Stimulated activated CD4-positive, alpha-beta T cell treated with anti-CD3 and anti-CD28 coated beads, Interleukin-12 subunit alpha, Interleukin-12 subunit beta, amount 100 ng/mL, for 48 hours (primary cell): ENCODE data around the gene PRKG2.

Experiments
- DNase-seq, 3 donors: peaks; one replicate each; pipeline ENCODE4 v3.0.0-alpha.2; 2020; ENCODE audit warnings: low read depth in 2 of 3, low spot score in 1 of 3

The PRKG2 gene

DNA sequence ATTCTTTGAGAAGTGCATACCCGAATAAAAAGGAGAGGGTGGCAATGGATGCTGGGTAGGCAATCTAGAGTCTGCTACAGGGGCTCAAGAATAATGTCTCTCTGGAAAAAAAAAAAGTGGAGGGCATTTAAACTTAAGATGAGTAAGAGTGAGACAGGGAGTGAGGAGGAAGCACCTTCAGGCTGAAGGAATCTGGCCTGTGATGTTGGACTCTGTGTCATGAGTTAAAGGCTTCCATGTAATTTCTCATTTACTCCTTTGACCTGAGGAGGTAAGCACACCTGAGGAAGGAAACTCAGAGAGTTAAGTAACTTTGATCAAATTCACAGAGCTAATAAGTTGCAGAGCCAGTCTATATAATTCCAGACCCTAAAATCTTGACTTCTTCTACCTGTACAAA, 3.2 kb upstream of the PRKG2 start:
- DNase-seq = no peak

DNA sequence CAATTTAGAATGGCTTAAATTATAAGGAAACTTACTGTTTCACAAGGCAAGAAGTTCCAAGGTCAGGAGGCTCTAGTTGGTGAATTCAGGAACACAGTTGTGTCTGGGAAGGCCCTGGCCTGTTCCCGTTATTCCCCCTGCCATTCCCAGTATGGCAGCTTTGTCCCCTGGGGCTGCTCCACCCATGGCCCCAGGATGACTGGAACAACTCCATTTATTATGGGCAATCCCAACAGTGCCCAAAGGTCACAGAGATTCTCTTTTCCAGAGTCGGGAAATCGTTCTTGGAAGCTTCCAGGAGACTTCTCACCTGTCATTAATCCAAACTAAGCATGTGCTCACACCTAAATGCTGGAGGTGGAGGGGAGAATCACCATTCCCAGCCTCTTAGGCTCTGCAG, 2.8 kb upstream of the PRKG2 start:
- DNase-seq = no peak

GRCh38 chr4:81215931-81216330, 909 bp upstream of the PRKG2 start:
- no peak for DNase-seq

DNA sequence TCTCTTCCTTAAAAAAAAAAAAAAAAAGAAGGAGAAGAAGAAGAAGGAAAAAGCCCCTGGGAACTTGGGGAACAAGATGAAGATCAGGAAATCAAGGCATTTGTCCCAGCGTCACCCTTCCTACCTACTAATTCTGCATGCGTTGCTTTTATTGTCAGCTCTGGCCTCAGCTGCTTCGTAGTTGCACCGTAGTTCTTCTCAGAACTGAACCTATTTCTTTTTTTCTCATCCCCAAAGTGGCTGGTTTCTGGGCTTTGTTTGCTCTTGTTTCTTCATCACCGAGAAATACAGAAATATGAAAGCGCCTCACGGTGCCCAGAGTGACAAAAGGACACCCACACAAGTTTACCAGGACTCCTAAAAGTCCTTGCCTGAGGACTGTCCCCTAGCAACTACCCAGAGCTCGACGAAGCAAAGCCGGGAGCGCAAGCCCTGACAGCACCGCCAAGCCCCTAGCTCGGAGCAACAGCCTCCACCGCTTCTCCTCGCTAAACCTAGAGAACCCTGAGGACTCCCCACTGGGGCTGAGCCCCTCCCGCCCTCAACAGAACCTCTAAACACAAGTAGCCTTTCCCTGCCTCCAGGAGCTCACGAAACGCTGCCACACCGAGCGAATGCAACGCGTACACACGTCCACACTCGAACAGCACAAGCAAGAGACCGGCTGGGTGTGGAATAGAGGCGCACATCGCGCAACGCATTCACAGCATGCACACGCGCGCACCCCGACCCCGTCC, 710 bp downstream of the PRKG2 start:
- no peak for DNase-seq

DNA sequence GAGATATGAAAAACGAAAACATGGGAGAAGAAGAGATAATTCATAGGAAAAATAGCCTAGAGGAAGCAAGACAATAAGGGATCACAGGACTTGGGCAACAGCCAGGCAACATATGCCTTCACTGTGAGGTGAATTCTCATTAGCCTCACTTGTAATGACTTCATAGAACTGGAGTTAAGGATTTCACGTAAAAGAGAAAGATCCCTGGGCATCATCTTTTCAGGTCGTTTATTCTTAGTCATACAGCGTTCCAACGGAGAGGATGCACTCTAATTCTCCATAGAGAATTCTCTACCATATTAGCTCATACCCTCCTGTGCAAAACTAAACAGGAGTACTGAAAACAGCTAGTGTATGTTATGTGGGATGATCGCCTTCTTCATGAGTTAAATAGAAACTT, 1.4 kb downstream of the PRKG2 start:
- DNase-seq = no peak

DNA sequence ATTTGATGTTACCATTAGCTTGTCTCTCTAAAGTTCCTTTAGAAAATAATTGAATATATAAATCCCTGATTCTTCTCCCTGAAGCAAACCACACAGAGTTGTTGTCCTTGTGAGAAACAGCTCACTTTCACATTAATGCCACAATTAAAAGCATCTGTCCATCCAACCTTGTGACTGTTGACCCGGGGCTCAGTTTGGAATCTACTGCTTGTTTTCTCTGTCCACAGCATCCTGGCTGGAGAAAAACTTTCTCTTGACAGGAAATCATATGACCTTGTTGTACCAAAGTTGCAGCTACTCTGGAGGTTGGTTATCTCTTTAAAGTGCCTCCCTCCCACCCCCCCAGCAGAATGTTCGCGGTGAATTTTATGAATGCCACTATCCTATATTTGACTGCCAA, 3.1 kb downstream of the PRKG2 start:
- no peak for DNase-seq

- no peak for DNase-seq
Observed at GRCh38 chr4:81207828-81208227, 7.2 kb downstream of the PRKG2 start.

DNA sequence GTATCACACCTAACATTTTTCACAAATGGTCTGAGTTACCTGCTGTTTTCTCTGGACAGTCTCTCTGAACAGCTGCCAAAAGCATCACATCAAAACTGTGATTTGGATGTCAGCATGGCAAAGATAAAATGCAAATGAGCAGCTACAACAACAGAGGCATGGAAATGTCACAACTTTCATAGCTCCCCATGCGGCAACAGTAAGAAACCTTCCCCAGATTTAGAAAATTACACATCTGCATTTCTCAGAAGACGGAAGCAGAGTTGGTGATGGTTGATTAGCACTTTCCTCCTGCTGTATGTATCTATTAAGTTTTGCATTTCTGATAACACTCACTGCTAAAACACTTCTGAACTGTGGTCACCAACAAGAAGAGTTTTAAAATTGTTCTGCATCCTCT, 9.7 kb downstream of the PRKG2 start:
- DNase-seq = no peak

GRCh38 chr4:81204571-81204970, 10.5 kb downstream of the PRKG2 start:
- no peak for DNase-seq

DNA sequence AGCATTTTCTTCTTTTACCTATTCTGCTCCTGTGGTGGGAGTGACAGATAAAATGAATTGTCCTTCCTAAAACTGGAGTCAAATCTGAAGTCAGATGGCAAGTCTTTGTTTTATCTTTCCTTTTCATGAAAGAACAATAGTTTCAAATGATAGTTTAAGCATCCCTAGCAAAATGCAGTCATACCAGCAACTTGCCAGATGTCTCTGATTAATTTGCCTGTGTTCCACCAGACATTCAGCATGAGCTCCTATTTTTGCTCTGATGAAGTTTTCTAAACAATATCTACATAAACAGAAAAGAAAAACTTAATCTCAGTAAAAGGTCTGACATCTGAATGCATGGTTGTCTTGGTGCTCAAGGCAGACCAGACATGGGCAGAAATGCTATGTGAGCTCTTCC, 15.2 kb downstream of the PRKG2 start:
- no peak for DNase-seq

DNA sequence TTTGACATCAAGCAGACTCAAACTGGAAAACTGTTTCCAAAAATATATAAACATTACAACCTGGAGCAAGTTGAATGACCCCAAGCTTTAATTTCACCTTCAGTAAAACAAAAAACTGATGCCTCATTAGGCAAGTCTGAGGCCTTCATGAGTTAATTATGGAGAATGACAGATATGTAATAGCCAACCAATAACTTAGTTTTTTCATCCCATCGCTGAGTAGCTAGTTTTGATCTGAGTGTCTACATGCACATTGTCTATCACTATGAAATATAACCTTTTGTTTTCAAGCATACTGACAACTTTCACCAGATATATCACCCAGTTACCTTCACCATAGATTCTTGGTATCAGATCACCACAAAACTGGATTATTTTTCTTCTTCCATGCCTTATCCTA, 16.4 kb downstream of the PRKG2 start:
- DNase-seq = no peak

DNA sequence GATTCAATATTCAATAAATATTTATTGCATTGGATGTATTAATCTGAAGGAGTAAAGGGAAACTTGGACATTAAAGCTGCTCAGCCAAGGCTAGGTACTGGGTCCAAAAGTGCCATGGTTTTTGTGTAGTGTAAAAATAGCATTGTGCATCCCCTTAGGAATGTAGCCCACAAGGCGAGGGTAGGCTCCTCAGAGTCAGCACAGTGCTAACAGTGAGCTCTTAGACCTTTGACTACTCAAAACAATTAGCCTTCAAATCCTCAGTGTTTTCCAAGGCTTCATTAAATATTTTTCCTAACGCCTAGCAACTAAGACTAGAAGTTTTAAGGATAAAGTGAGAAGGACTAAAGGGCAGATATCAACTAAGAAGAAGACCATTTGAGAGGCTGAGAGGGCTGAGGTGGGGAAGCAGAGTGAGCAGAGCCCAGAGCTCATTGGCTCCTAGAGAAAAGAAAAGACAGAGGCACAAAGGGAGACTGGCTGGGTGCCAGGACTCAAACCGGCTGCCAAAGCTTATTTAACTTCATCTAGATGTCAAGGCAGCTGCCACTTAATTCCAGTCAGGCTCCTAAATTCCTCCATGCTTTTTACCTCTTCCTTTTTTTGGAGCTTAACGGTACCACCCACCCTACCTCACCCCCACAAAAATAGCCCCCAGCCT, 17.0 kb downstream of the PRKG2 start:
- no peak for DNase-seq

GRCh38 chr4:81196126-81196650, 18.8 kb downstream of the PRKG2 start:
- no peak for DNase-seq

GRCh38 chr4:81195475-81195874, 19.5 kb downstream of the PRKG2 start:
- DNase-seq = no peak

DNA sequence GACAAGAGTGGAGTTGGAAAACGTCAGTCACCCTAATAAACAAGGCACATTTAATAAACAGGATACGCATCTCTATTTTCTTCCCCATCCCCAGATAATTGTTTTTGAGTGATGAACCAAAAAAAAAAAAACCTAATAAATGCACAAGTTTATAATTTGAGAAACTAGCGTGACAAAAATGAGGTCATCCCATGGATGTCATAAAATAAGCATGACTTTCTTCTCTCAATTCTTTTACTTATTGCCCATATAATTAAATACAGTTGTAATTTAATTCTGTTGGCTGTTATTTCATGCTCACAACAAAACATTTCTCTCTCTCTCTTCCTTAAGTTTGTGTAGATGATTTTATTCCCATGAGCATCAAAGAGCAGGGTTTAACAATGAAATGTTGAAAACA, 20.7 kb downstream of the PRKG2 start:
- no peak for DNase-seq

DNA sequence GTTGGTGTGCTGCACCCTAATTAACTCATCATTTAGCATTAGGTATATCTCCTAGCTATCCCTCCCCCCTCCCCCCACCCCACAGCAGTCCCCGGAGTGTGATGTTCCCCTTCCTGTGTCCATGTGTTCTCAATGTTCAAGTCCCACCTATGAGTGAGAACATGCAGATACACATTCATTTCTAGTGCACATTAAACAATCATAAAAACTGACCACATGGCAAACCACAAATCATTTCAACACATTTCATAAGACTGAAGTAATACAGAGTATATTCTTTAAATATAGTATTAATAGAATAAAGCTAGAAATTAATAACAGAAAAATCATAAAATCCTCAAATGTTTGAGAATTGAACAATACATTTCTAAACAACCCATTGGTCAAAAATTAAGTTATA, 34.1 kb downstream of the PRKG2 start:
- no peak for DNase-seq

DNA sequence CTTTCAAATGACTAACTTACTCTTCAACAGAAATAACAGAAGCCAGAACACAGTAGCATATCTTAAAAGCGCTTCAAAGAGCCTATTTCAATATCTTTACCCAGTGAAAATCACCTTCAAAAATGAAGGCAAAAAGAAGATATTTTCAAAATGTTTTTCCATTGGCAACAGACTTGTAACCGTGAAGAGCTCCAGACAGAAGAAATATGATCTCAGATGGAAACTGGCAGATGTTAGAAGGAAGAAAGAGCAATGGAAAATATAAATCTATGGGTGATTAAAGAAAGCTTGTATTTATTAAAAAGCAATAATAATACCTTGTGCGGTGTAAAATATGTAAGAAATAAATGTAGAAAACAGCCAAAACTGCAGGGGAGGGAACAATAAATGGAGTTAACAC, 35.7 kb downstream of the PRKG2 start:
- DNase-seq = no peak

DNA sequence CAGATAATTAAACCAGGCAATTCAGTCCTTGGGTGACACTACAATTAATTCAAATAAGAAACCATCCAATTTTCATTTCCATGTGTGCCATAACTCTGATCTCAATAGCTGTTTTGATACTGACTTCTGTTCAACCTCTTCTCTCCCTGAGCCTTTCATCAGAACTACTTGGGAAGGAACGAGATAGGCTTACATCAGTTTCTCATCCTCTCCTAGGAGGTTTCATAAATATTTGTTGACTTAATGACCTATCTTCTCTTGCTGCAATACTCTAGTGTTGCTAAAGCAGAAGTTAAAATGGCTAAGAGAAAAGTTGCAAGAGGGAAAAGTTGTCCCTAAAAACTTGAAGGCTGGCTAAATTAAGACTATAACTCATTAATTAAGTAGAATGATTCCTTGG, 41.8 kb downstream of the PRKG2 start:
- DNase-seq = no peak

- DNase-seq = no peak
Observed at GRCh38 chr4:81166458-81167160, 48.4 kb downstream of the PRKG2 start.

DNA sequence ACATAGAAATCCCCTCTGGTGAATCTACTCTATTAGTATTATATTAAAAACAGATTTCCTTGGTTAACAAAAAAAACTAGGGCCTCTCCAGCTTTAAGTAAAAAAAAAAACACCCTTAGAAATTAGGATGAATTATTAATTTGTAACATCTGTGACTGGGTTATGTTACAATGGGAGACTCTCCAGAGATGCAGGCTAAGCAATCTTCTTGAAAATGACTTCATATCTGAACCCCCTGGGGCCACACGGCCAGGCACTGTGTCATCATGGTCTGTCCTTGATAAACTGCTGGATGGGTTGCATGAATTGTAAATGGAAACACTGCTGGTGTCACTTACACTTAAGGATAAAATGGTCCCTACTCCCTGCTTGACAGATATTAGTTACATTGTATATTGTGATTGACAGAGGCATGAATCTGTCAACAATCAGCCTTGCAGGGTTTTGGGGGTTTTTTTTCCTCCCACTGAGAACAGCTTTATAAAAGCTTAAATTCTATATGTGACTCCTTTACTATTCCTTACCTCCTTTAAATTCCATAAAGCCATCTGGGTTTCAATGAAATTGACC, 49.1 kb downstream of the PRKG2 start:
- DNase-seq = no peak

DNA sequence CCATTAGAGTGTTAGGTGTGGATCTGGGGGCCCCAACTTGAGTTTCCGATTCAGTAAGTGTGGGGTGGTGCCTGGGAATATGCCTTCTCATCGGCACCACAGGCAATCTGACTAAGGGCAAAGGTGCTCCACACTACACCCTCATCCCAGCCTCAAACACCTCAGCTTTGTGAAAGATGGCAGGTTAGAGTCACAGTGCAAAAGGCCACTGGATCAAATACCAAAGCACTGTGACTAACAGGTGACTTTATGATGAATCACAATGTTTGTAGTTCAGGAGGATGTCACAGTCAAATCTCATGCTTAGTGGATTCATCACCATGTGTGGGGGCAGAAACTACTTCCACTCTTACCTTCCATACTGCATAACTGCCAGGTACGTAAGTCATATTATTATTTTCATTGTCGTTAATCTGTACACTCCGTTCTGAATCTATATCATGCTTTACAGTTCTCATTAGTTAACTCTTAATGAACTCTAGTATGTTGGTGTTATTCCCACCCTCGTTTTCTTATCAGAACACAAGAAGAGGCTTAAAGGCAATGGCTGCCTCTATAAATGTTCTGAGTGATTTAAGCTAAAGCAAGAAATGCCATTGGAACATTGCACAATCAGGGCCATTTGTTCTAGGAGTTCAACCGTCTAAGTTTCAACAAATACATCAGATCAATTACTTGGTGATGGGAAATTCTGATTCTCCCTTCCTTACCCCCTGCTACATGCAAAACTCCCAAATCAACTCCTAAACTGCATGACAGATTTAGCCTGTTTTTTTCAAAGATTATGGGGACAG, 50.2 kb downstream of the PRKG2 start:
- DNase-seq = peak in 1 of 3 donors; percentile 8
